HS-5 (cell line): Measurements from ENCODE around the gene MED22.
"Not testable (repeated sequence)": the region's sequence is repeated elsewhere in the genome, so short reads cannot be mapped to it uniquely, and the experiment has no call there.

ENCODE experiments used
- DNase-seq: peaks from one replicate; pipeline ENCODE4 v3.0.0-alpha.2; 2012; ENCODE audit warnings: low read depth

Gene MED22

GRCh38 chr9:133334888-133335287, 13.0 kb downstream of the MED22 start:
- not testable (repeated sequence) for DNase-seq

- no peak for DNase-seq
Measured at GRCh38 chr9:133334161-133334560, 13.8 kb downstream of the MED22 start.

- no peak for DNase-seq
Measured at GRCh38 chr9:133333566-133333965, 14.4 kb downstream of the MED22 start.

GRCh38 chr9:133333011-133333410, 14.9 kb downstream of the MED22 start:
- DNase-seq, result no peak

- no peak for DNase-seq
Measured at GRCh38 chr9:133332381-133332730, 15.6 kb downstream of the MED22 start.

GRCh38 chr9:133331641-133332380, 16.1 kb downstream of the MED22 start:
- no peak for DNase-seq

GRCh38 chr9:133331221-133331620, 16.7 kb downstream of the MED22 start:
- no peak for DNase-seq

- not testable (repeated sequence) for DNase-seq
Measured at GRCh38 chr9:133329306-133330156, 18.4 kb downstream of the MED22 start.

GRCh38 chr9:133327834-133328484, 20.0 kb downstream of the MED22 start:
- DNase-seq, result no peak

GRCh38 chr9:133327021-133327420, 20.9 kb downstream of the MED22 start:
- DNase-seq, result not testable (repeated sequence)

GRCh38 chr9:133323991-133324703, 23.8 kb downstream of the MED22 start:
- DNase-seq, result no peak

GRCh38 chr9:133323211-133323610, 24.7 kb downstream of the MED22 start:
- DNase-seq, result no peak

GRCh38 chr9:133322701-133323100, 25.2 kb downstream of the MED22 start:
- DNase-seq, result no peak

GRCh38 chr9:133321411-133321935, 26.5 kb downstream of the MED22 start:
- DNase-seq, result no peak

- DNase-seq, result no peak
Measured at GRCh38 chr9:133320421-133320881, 27.5 kb downstream of the MED22 start.

- DNase-seq, result not testable (repeated sequence)
Measured at GRCh38 chr9:133317551-133317950, 30.4 kb downstream of the MED22 start.

GRCh38 chr9:133315997-133316396, 31.9 kb downstream of the MED22 start:
- no peak for DNase-seq

- no peak for DNase-seq
Measured at GRCh38 chr9:133309608-133310007, 38.3 kb downstream of the MED22 start.

GRCh38 chr9:133307301-133307700, 40.6 kb downstream of the MED22 start:
- no peak for DNase-seq

GRCh38 chr9:133306242-133307204, 41.4 kb downstream of the MED22 start:
- DNase-seq, result no peak

GRCh38 chr9:133305731-133306130, 42.2 kb downstream of the MED22 start:
- no peak for DNase-seq
